Esophagus squamous epithelium (tissue), 4 donors: ENCODE measurements around the gene TBX4.
"Not testable (repeated sequence)": the region's sequence is repeated elsewhere in the genome, so short reads cannot be mapped to it uniquely, and the experiment has no call there.

Experiments
- POLR2A ChIP-seq, 4 donors: fragments of 450-650 bp; IDR thresholded peaks; one replicate each; pipeline ENCODE4 v1.6.1; 2017; ENCODE audit warnings: antibody characterized with exemption in 4 of 4, mild to moderate bottlenecking in 4 of 4, moderate library complexity in 3 of 4
- TF ChIP-seq, protein P1 (sequence below), 6 experiments: fragments of 450-650 bp in 4 of 6; fragments of 200-600 bp in 2 of 6; sonication (generic) in 2 of 6; IDR thresholded peaks; one replicate each; pipeline ENCODE4 v1.5.1; 2016 to 2019; ENCODE audit warnings: antibody characterized with exemption in 6 of 6, mild to moderate bottlenecking in 4 of 6, moderate library complexity in 4 of 6

- TF ChIP-seq, protein P1, sequence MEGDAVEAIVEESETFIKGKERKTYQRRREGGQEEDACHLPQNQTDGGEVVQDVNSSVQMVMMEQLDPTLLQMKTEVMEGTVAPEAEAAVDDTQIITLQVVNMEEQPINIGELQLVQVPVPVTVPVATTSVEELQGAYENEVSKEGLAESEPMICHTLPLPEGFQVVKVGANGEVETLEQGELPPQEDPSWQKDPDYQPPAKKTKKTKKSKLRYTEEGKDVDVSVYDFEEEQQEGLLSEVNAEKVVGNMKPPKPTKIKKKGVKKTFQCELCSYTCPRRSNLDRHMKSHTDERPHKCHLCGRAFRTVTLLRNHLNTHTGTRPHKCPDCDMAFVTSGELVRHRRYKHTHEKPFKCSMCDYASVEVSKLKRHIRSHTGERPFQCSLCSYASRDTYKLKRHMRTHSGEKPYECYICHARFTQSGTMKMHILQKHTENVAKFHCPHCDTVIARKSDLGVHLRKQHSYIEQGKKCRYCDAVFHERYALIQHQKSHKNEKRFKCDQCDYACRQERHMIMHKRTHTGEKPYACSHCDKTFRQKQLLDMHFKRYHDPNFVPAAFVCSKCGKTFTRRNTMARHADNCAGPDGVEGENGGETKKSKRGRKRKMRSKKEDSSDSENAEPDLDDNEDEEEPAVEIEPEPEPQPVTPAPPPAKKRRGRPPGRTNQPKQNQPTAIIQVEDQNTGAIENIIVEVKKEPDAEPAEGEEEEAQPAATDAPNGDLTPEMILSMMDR (IDR thresholded peaks at IDR 0.05), result not testable (repeated sequence)
- not testable (repeated sequence) for TF ChIP-seq POLR2A (IDR thresholded peaks at IDR 0.05)
Observed at GRCh38 chr17:61527441-61527840, 75.2 kb downstream of the TBX4 start.
